AG04449 (cell line): ENCODE data around the gene PCBD1.

Source experiments
- CTCF ChIA-PET: fragments of 350-600 bp; formaldehyde crosslinking; extraction: SDS; loops from one replicate; lab custom pipeline; 2021; ENCODE audit warnings: antibody characterized with exemption; lab: Yijun Ruan, JAX
- POLR2A ChIA-PET: fragments of 400-600, 350-600 bp; formaldehyde crosslinking; extraction: SDS; loops from one replicate; lab custom pipeline; 2020; ENCODE audit warnings: antibody characterized with exemption, inconsistent platforms; lab: Yijun Ruan, JAX
- DNase-seq: peaks from one replicate; pipeline ENCODE4 v3.0.0-alpha.2; 2010; ENCODE audit warnings: low read depth, low spot score
- H3K4me3 ChIP-seq: 2 replicates; pipeline ENCODE4 v1.5.1; 2011; ENCODE audit warnings: low read depth, mild to moderate bottlenecking, control low read depth, low read length
- CTCF ChIP-seq: IDR thresholded peaks from one replicate; pipeline ENCODE4 v1.5.1; 2011; ENCODE audit warnings: mild to moderate bottlenecking, moderate library complexity, low read length, control low read depth, inconsistent platforms; ENCODE audit not compliant: insufficient read depth; ENCODE audit errors: missing control alignments

Gene PCBD1

GRCh38 chr10:70915806-70916205 lies 27.4 kb upstream of the PCBD1 start:
- no peak overlapping the region for H3K4me3 ChIP-seq
- DNase-seq: no peak
- TF ChIP-seq CTCF: no peak
- ChIA-PET POLR2A (no interaction called here), CTCF (interaction anchor here (1.4 to 3.5 kb wide), 3 partner anchors 9 to 13 kb away, joined by 5 to 9 read pairs (median 9); no protein-coding TSS in a partner anchor)

GRCh38 chr10:70915206-70915605 lies 26.8 kb upstream of the PCBD1 start:
- ChIA-PET CTCF (interaction anchor here (1.4 to 3.5 kb wide), 2 partner anchors 10 to 12 kb away, joined by 5 to 9 read pairs; no protein-coding TSS in a partner anchor), POLR2A (no interaction called here)
- no peak for TF ChIP-seq CTCF
- H3K4me3 ChIP-seq: no peak overlapping the region
- DNase-seq: no peak

- ChIA-PET POLR2A (no interaction called here), CTCF (interaction anchor here (1.4 to 3.5 kb wide), 2 partner anchors 11 kb away, joined by 5 to 9 read pairs; no protein-coding TSS in a partner anchor)
- H3K4me3 ChIP-seq: no peak overlapping the region
- TF ChIP-seq CTCF: no peak
- no peak for DNase-seq
Observed at GRCh38 chr10:70914316-70914864, 26.0 kb upstream of the PCBD1 start.

- no peak for DNase-seq
- ChIA-PET POLR2A (no interaction called here), CTCF (interaction anchor here (1.1 to 3.5 kb wide), 3 partner anchors 9 to 11 kb away, joined by 3 to 9 read pairs (median 4); no protein-coding TSS in a partner anchor)
- no peak for TF ChIP-seq CTCF
- no peak overlapping the region for H3K4me3 ChIP-seq
Observed at GRCh38 chr10:70913893-70914240, 25.5 kb upstream of the PCBD1 start.

- POLR2A ChIA-PET: no interaction called here
- CTCF ChIA-PET: interaction anchor here (1.1 to 3.5 kb wide), 5 partner anchors 9 to 38 kb away, joined by 3 to 11 read pairs (median 4); no protein-coding TSS in a partner anchor
Observed at GRCh38 chr10:70913191-70913892, 25.0 kb upstream of the PCBD1 start.

More at GRCh38 chr10:70913191-70913892, 25.0 kb upstream of the PCBD1 start:
- no peak for DNase-seq
- H3K4me3 ChIP-seq: no peak overlapping the region
- TF ChIP-seq CTCF: no peak
